ENCODE measurements around the gene LIF.

LIF gene

DNA sequence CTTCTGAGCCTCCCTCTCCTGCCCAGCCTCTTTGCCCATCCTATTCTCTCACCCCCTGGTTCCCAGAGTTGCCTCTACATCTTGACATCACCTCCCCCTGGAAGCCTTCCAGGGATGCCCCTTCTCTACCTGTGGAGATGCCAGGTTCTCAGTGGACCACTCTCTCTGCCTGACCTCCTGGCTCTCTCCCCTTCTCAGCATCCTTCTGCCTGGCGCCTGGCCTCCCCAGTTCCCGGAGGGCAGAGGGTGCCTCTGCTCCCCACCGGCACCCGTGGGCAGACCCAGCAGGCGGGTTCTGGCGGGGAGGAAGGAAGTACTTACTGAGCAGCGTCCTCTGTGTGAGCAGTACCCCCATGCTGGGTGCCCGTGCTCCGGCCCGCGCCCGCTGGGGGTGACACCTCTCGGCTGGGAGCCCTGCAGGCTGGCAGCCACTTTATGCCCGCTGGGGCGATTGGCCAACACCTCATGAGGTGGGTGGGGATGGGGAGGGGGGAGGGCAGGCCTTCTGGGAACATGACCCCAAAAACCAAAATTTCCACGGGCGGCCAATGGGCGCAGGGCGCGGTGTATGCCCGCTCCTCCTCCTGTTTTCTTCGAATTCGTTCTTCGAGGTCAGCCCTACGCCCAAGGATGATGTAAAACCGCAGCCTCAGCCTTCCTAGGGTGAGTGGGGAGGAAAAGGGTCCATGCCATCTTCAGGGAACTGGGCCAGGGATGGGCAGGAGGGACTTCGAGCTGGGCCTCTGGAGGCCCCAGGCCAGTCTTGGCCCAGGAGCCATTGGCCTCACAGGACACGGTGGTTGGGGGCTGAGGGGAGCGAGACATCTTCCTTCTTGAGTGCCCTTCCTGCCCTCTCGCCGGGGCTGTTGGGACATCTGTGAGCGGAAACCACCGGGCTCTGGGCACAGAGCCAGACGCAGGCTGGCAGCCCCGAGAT lies 20.2 kb upstream of the LIF start, which contains the start of gene OSM:
OSM (minus strand) TSS at position 407 of the 937 bp plus-strand sequence; CDS start at position 355, 52 bp downstream.
- peak within 1 kb of the TSS; percentile 13 to 44 (median 37) for H3K4me3 ChIP-seq

DNA sequence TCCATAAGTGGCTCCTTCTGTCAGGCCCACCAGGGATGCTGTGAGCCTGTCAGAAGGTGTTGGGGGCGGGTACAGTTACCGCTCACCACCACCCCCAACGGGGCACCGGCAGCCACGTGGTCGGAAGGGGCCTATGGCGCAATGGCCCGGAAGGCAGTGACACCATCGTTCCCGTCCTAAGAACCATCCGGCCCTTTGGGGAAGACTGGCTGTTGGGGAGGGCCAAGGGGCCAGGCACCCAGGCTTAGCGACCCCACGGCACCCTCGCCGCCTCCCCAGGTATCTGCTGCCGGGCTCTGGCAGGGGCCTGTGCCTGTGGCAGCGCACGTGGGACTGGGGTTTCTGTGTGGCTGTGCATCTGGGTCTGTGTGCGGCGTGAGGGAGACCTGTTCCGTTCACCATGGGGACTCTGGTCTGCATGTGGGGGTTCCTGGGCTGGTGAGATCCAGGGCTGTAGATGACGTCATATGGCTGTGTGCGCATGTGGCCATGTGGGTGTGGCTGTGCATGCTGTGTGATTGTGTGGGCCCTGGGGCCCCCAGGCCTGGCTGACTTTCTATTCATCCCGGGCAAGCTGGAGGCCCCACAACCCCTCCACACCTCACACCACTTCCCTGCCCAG lies 19.4 kb upstream of the LIF start:
- Histone ChIP-seq H3K27ac (peak overlapping the region in 20 of 21 experiments; percentile 1 to 89 (median 75)), H3K4me3 (peak overlapping the region; percentile 13 to 44 (median 37))

More for the DNA sequence above, 20.2 kb upstream of the LIF start, which contains the start of gene OSM:
- H3K27ac ChIP-seq: peak within 1 kb of the TSS in 20 of 21 experiments; percentile 1 to 89 (median 75)

DNA sequence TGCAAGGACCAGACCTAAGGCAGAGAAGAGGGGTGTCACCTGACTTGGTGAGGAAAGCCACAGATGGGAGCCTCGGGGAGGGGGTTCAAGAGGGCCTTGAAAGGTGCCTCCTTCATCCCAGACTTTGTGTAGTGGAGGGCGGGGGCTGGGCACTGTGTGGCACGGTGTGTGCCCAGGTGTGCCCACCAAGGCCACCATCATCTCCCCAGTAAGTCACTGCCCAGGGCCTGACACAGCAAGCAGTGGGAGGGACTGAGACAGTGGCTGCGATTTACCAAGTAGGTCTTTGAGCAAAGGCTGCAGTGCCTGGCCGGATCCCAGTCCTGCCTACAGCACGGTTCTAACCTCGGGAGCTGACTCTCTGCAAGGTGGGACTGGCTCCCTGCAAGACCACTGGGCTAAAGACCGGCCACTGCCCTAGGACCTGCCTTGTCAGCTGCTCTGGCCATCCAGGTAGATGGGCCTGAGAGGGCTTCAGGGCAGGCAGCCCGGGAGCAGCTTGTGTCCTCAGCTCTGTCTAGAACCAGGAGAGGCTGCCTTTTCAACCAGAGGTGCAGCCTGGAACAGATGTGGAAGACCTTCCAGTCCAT lies 18.7 kb upstream of the LIF start:
- Histone ChIP-seq H3K27ac (peak overlapping the region in 14 of 21 experiments; percentile 56 to 89 (median 78)), H3K4me3 (peak overlapping the region in 3 of 7 experiments; percentile 32 to 44 (median 37))

DNA sequence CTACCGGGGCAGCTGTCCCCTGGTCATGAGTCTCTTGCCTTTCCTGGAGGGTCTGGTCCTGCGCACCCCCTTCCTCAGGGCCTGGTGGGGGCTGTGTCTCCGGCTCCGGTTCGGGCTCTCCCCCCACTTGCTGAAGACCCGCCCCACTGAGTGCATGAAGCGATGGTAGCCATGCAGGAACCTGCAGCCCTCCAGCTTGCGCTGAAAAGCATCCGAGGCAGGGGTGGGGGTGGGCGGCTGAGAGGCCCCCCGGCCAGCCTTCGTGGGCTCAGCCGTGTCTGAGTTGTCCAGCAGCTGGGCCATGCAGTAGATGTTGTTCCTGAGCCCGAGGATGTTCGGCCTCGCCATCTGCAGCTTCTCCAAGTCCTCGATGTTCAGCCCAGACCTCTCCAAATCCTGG lies 17.3 kb upstream of the LIF start:
- peak overlapping the region in 2 of 21 experiments; percentile 2 to 17 for H3K27ac ChIP-seq
- no peak overlapping the region for H3K4me3 ChIP-seq

DNA sequence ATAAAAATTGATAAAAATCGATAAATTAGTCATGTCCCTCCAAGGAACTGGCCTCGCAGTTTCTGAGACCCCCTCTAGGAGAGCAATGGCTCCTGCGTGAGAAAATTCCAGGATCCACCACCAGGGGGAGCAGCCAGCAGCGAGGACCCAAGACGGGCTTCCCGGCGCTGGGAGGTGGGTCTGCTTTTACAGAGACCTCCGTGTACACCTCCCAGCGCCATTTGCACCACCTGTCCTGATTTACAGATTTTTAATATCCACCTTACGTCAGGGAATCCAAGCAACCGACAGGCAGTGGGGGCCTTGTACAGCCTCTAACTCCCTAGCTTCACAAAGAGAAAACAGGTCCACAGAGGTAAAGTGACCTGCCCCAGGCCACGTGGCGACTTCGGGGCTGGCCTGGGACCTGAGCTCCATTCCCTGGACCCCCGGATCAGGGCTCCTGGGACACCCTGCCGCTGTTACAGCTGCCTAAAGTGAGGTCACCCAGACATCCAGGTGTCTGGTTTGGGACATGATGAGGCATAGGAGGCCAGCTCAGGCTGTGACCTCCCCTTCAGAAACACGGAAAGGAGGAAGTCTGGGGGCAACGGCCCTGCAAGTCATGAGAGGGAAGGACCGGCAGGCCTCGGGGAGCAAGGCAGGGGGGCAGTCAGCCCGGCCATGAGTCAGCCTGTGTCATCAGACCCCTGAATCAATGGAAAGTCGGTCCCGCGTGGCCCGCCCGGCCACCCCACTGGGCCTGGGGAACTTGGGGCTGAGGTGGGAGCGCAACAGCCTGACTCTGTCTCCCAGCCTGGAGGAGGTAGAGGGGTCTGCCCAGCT lies 16.6 kb upstream of the LIF start:
- H3K27ac ChIP-seq: peak overlapping the region in 8 of 21 experiments; percentile 2 to 51 (median 20)
- peak overlapping the region in 3 of 7 experiments; percentile 1 to 11 (median 3) for H3K4me3 ChIP-seq

DNA sequence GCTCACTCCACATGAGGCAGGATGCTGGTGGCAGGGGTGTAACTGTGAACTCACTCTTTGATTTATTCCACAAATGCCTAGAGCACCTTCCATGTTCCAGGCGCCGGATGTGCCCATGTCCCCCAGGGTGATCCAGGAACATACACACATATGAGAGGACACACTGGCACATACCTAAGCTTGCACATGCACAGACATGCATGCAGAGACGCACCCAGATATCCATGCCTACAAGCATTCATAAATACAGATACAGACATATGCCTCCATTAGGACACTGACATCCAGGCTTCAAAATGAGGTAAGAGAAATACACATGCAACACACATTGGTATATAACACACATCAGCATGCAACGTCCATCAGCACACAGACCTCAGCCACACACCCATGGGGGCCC lies 15.6 kb upstream of the LIF start:
- H3K4me3 ChIP-seq: no peak overlapping the region
- H3K27ac ChIP-seq: peak overlapping the region in 2 of 21 experiments; percentile 51 to 73

DNA sequence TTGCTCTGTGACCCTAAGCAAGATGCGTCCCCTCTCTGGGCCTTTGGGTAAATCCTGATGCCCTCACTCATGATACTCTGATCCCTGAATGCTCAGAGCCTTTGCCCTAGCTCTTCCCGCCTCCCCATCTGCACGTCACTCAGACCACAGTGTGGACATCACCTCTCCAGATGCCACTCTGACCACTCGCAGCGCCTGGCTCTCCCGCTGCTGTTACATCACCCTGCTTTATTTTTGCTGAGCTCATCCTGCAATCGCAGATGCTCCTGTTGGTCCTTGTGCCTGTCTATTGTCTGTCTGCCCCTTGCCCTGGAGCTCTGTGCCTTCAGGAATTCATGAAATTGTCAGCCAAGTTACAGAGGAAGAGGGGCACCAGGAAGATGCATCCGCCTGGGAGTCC lies 14.6 kb upstream of the LIF start:
- no peak overlapping the region for H3K4me3 ChIP-seq
- no peak overlapping the region for H3K27ac ChIP-seq

DNA sequence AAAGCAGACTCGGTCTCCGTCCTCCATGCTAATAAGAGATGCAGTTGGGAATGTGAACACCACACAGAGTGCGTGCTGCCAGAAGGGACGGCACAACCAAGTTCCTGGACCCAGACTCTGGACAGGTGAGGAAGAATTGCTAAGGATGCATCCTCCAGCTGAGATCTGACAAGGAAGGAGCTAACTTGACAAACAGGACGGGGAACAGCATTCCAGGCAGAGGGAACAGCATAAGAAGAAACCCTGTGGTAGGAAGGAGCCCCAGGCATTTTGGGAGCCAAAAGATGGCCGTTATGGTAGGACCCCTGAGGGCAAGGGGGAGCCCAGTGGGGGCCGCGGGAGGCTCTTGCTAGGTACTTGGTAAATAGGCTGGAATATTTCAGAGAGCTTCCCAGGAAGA lies 14.1 kb upstream of the LIF start:
- Histone ChIP-seq H3K27ac (no peak overlapping the region), H3K4me3 (no peak overlapping the region)

DNA sequence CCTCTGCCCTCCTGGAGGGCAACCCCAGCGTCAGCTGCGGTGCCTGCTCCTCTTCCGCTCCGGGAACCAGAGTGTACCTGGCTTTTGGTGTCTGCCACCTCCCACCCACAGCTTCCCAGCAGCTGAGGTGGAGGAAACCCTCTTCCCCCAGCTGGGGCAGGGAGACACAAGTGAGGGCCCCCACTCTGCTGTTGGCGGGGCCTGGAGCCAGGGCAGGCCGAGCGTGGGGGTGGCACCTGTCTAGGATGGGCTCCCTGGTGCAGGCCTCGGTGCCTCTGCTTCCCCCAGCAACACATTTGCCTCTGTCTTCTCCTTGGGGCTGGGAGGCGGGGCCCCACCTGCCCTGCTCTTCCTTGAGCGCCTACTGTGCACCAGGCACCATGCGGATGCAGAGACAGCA lies 13.7 kb upstream of the LIF start:
- no peak overlapping the region for H3K4me3 ChIP-seq
- no peak overlapping the region for H3K27ac ChIP-seq

DNA sequence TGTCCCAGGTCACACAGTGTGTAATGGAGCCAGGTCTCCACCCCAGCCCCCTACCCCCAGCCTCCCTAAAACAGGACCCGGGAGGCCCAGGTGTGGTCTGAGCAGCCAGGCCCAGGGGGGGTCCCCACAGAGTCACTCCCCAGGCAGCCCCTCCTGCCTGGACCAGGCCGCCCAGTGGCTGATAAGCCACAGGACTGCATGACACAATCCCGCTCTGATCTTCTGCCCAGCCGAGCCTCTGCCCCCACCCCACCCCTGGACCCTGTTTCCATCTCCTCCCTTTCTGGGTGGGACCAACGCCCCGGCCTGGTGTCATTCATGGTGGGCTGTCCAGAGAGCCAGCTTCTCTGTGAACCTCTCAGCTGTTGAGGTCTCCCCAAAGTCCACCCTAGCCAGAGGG lies 7.8 kb upstream of the LIF start:
- Histone ChIP-seq H3K27ac (peak overlapping the region in 3 of 21 experiments; percentile 33 to 75 (median 47)), H3K4me3 (no peak overlapping the region)

DNA sequence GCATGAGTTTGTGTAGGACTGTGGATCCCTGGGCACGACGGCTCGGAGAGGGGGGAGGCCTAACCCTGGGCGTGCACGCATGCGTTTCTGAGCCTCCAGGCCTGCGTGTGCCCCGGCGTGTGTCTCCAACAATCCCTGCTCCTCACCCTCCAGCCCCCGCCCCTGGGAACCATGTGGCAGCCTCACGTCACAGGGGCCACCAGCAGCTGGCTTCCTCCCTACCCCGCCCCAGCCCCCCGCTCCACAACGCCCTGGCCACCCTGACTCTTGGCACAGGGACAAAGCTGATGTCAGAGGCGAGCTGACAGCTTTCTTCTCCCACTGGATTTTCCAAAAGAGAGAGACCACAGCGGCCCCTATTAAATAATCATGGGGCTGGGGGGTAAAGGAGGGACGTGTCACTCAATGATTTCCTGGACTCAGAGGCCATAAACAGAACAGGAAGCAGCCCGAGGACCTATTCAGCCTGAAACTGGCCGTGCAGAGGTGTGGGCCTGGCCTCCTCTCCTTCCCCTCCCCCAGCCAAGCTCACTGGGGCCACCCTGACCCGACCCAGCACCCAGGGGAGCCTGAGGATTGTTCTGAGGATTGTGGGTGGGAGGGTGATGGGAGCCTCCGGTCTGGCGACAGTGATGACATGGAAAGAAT lies 6.8 kb upstream of the LIF start:
- Histone ChIP-seq H3K27ac (peak overlapping the region in 11 of 21 experiments; percentile 7 to 75 (median 43)), H3K4me3 (no peak overlapping the region)

DNA sequence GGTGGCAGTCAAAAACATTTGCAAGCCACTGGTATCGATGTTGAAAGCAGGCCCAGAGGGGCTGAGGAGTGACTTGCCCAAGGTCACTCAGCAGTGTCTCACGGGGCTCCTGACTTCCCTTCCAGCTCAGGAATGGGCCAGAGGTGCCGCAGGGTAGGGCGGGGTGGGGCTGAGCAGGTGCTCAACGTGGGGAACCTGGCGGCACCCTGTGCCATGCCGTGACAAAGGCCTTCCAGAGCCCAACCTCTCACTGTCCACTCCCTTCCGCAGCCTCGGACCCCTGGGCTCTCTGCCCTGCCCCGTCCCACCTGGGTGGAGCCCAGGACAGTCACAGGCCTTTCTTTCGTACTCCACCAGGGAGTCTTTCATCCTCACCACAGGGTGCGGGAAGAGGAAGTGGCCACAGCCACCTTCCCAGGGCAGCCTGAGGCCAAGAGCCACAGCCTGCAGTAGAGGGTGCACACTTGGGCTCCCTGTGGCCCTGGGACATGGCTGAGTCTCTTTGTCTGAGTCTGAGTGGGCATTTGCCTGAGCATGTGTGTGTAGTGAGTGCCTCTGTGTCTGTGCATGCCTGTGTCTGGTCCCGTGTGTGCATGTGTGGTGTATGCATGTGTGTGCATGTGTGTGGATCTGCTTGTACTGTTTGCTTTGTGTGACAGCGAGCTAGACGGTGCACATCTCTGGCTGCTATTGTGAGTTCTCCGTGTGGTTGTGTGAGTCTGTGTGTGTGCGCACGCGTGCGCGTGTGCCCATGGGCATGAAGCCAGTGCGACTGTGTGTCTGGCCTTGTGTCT lies 6.0 kb upstream of the LIF start:
- Histone ChIP-seq H3K4me3 (no peak overlapping the region), H3K27ac (peak overlapping the region in 16 of 21 experiments; percentile 0 to 75 (median 38))

DNA sequence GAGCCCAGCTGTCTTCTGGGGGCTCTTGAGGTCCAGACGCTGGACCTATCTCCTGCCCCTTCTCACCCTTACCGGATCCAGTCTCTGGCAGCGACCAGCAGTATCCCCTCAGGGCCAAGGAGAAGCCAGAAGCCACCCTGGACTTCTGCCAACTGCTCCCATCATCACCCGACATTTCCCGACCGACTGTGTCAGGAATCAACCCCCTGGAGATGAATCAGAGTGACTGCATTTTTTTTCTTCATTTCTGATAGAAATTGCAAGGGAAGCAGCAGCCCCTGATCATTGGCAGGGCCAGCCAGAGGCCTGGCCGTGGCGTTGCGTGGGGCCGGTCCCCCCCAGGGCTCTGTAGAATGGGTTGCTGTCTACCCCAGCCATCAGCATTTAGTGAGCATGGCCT lies 5.2 kb upstream of the LIF start:
- peak overlapping the region in 10 of 21 experiments; percentile 8 to 75 (median 41) for H3K27ac ChIP-seq
- no peak overlapping the region for H3K4me3 ChIP-seq

DNA sequence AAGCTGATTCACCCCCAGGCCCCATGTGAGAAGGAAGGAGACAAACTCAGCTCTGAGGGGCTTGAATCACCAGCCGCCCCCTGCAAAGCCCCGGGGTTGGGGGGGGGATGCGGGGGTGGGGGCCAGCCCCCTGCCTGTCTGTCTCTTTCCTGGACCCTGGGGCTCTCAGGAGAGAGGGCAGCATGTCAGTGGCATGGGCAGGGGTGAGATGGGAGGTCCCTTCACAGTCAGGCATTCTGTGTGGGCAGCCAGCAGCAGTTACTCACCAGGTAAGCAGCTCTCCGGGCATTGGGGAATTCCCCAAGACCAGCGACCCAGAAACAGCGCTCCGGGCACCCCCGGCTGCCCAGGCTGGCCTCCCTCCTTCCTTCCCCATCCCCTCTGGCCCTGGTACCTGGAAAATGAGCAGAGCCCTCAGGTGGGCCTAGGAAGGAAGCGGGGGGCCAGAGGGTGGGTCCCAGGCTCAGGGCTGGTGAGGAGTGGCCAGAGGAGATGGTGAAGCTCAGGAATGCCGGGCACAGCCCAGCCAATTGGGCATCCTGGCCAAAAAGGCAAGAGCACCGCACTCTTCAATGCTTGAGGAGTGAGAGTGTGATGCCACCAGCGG lies 4.2 kb upstream of the LIF start:
- H3K4me3 ChIP-seq: no peak overlapping the region
- H3K27ac ChIP-seq: peak overlapping the region in 7 of 21 experiments; percentile 4 to 75 (median 22)

DNA sequence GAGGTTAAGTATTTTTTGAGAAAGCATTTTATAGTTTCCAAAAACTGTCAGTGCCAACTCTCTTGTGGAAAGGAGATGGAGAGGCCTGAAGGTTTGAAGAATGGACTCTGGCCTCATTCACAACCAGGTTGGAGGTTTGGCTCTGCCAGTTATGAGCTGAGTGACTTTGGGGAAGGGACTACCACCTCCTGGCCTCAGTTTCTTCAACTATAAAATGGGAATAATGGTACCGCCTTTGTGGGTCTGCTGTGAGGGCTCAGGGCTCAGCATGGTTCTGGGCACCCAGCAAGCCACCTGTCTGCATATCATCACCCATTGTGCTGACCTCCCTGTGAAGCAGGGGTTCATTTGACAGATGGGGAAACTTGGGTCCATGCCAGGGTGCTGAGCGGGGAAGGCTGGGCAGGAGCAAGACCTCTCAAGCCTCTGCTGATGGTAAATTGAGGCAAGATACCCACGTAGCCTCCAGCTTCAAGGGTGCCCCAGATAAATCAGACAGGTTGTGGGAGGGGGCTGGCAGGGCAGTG lies 3.5 kb upstream of the LIF start:
- H3K27ac ChIP-seq: peak overlapping the region in 1 of 21 experiments; percentile 4
- no peak overlapping the region for H3K4me3 ChIP-seq

DNA sequence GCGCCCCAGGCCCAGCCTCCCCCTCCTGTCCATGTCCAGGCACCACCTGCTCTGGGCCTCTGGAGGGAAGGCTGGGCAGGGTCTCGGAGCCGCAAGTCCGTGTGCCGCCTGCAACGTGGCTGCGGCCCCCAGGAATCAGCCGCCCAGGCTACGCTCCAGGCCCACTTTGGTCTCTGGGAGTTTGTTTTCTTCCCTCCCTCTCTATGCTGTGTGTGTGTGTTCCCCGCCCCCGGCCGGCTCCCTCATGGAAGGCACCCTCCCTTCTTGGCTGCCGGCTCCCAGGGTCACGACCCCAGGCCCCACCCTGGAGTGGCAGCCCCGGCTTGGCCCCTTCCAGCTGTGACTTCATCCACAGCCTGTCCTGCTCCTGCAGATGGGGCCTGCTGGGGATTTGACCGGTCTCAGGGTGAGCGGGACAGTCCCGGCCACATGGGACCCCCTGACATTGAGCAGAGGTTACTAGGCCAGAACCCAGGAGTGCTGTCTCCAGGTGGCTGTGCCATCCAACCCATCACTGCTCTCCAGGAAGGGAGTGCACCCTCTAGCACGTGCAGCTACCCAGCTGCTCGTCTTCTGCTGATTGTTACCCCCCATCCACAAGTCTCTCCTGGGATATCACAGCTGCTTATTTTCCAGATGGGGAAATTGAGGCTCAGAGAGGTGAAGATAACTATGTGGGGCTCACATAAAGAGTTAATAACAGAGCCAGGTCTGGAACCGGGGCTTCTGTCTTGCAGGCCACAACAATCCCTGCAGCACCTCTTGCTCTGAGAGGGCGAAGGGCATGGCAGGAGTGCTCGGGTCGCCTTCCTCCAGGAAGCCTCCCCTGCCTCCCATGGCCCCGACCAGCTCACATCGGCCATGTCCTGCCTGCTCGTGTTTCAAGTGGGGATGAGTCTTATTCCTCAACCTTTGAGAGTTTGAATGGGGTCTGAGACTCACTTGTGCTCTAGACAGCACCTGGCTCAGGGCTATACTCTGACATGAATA lies 2.8 kb upstream of the LIF start:
- Histone ChIP-seq H3K27ac (peak overlapping the region in 6 of 21 experiments; percentile 14 to 62 (median 28)), H3K4me3 (no peak overlapping the region)
